Trophoblast cell (in vitro differentiated cells and primary cell): ENCODE results near the gene RPS6KL1.

Experiments
- DNase-seq, 2 donors: peaks; one replicate each; pipeline ENCODE4 v3.0.0-alpha.2; 2016
- H2AFZ ChIP-seq: 2 replicates; pipeline ENCODE4 v1.6.1; 2013; ENCODE audit warnings: low read length, moderate library complexity, mild to moderate bottlenecking; ENCODE audit not compliant: insufficient read depth, poor library complexity
- H2AK5ac ChIP-seq: 2 replicates; pipeline ENCODE4 v1.6.1; 2013; ENCODE audit warnings: mild to moderate bottlenecking, low read length
- H2BK120ac ChIP-seq: 2 replicates; pipeline ENCODE4 v1.6.1; 2013; ENCODE audit warnings: low read length, mild to moderate bottlenecking, moderate library complexity; ENCODE audit not compliant: insufficient read depth, poor library complexity
- H2BK12ac ChIP-seq: 2 replicates; pipeline ENCODE4 v1.6.1; 2013; ENCODE audit warnings: mild to moderate bottlenecking, low read length, moderate library complexity
- H2BK5ac ChIP-seq: 2 replicates; pipeline ENCODE4 v1.6.1; 2013; ENCODE audit warnings: low read length, low read depth, moderate library complexity, mild to moderate bottlenecking; ENCODE audit not compliant: poor library complexity
- H3K14ac ChIP-seq: 2 replicates; pipeline ENCODE4 v1.6.1; 2013; ENCODE audit warnings: mild to moderate bottlenecking, low read length
- H3K18ac ChIP-seq: 2 replicates; pipeline ENCODE4 v1.6.1; 2013; ENCODE audit warnings: mild to moderate bottlenecking, low read length
- H3K23ac ChIP-seq: 2 replicates; pipeline ENCODE4 v1.6.1; 2013; ENCODE audit warnings: low read length
- H3K27ac ChIP-seq: 2 replicates; pipeline ENCODE4 v1.5.1; 2013; ENCODE audit warnings: low read depth, mild to moderate bottlenecking, inconsistent platforms, low read length, moderate library complexity
- H3K27me3 ChIP-seq: 2 replicates; pipeline ENCODE4 v1.6.1; 2013; ENCODE audit warnings: inconsistent platforms, mild to moderate bottlenecking, low read length, moderate library complexity; ENCODE audit not compliant: insufficient read depth
- H3K36me3 ChIP-seq, 2 experiments: 1 replicate in 1 of 2; 2 replicates in 1 of 2; pipeline ENCODE4 v1.6.1; 2013; ENCODE audit warnings: low read length in 2 of 2, mild to moderate bottlenecking in 2 of 2, moderate library complexity in 1 of 2; ENCODE audit not compliant: insufficient read depth in 2 of 2, control insufficient read depth in 1 of 2
- H3K4ac ChIP-seq: 2 replicates; pipeline ENCODE4 v1.6.1; 2013; ENCODE audit warnings: low read depth, mild to moderate bottlenecking, low read length, moderate library complexity
- H3K4me1 ChIP-seq, 2 experiments: 1 replicate in 1 of 2; 2 replicates in 1 of 2; pipeline ENCODE4 v1.6.1; 2013; ENCODE audit warnings: low read length in 2 of 2, mild to moderate bottlenecking in 2 of 2, moderate library complexity in 1 of 2; ENCODE audit not compliant: insufficient read depth in 2 of 2, control insufficient read depth in 1 of 2
- H3K4me2 ChIP-seq: 2 replicates; pipeline ENCODE4 v1.6.1; 2013; ENCODE audit warnings: inconsistent platforms, mild to moderate bottlenecking, low read length, moderate library complexity
- H3K4me3 ChIP-seq: 2 replicates; pipeline ENCODE4 v1.5.1; 2013; ENCODE audit warnings: mild to moderate bottlenecking, low read depth, low read length, inconsistent platforms
- H3K79me1 ChIP-seq: one replicate; pipeline ENCODE4 v1.6.1; 2013; ENCODE audit warnings: low read length
- H3K79me2 ChIP-seq: 2 replicates; pipeline ENCODE4 v1.6.1; 2013; ENCODE audit warnings: low read length, mild to moderate bottlenecking; ENCODE audit not compliant: control insufficient read depth, insufficient read depth, poor library complexity
- H3K9ac ChIP-seq: 2 replicates; pipeline ENCODE4 v1.6.1; 2013; ENCODE audit warnings: mild to moderate bottlenecking, low read length
- H3K9me3 ChIP-seq: 2 replicates; pipeline ENCODE4 v1.6.1; 2013; ENCODE audit warnings: low read depth, mild to moderate bottlenecking, control low read depth, inconsistent platforms, low read length; ENCODE audit not compliant: insufficient read depth
- H4K12ac ChIP-seq: 2 replicates; pipeline ENCODE4 v1.6.1; 2013; ENCODE audit warnings: low read depth, mild to moderate bottlenecking, low read length, moderate library complexity
- H4K8ac ChIP-seq: 2 replicates; pipeline ENCODE4 v1.6.1; 2013; ENCODE audit warnings: low read depth, mild to moderate bottlenecking, low read length, moderate library complexity
- H4K91ac ChIP-seq: one replicate; pipeline ENCODE4 v1.6.1; 2013; ENCODE audit warnings: low read depth, mild to moderate bottlenecking, low read length, moderate library complexity
- WGBS: extraction: QIAGEN DNeasy Blood & Tissue Kit; methylation state at CpG from one replicate; pipeline ENCODE4 v1.1.7; 2013; ENCODE audit warnings: missing lambda C conversion rate; ENCODE audit not compliant: insufficient read length, insufficient coverage; ENCODE audit errors: extremely low coverage; 5-methylcytosine and 5-hydroxymethylcytosine counted together

The RPS6KL1 gene

GRCh38 chr14:74855945-74856344 lies 67.1 kb downstream of the RPS6KL1 start:
- H3K4ac ChIP-seq = no peak overlapping the region
- no peak overlapping the region for H2BK12ac ChIP-seq
- H3K4me3 ChIP-seq = no peak overlapping the region
- H3K23ac ChIP-seq = no peak overlapping the region
- DNase-seq = no peak
- H3K36me3 ChIP-seq = no peaks in the 10 kb centered on the region
- H4K12ac ChIP-seq = no peak overlapping the region
- H3K27me3 ChIP-seq = no peaks in the 10 kb centered on the region
- no peak overlapping the region for H2BK5ac ChIP-seq
- no peak overlapping the region for H2AFZ ChIP-seq
- peaks cover 0 to 7% of the 10 kb centered on the region in 2 experiments for H3K4me1 ChIP-seq
- H3K14ac ChIP-seq = no peak overlapping the region
- no peak overlapping the region for H2AK5ac ChIP-seq
- H3K9ac ChIP-seq = no peak overlapping the region
- no peak overlapping the region for H3K18ac ChIP-seq
- H4K91ac ChIP-seq = no peak overlapping the region
- no peaks in the 10 kb centered on the region for H3K79me2 ChIP-seq
- no peak overlapping the region for H4K8ac ChIP-seq
- H3K79me1 ChIP-seq = no peaks in the 10 kb centered on the region
- H2BK120ac ChIP-seq = no peak overlapping the region
- H3K4me2 ChIP-seq = no peak overlapping the region
- no peak overlapping the region for H3K27ac ChIP-seq
- no peaks in the 10 kb centered on the region for H3K9me3 ChIP-seq
- WGBS = no CpG with 5 or more reads among the region's 4 CpGs

- Histone ChIP-seq H3K4me3 (no peak overlapping the region), H3K36me3 (no peaks in the 10 kb centered on the region), H3K23ac (no peak overlapping the region), H3K18ac (no peak overlapping the region), H3K27me3 (no peaks in the 10 kb centered on the region), H2AK5ac (no peak overlapping the region), H3K79me1 (no peaks in the 10 kb centered on the region), H3K9ac (no peak overlapping the region), H4K8ac (no peak overlapping the region), H2BK120ac (no peak overlapping the region), H3K14ac (no peak overlapping the region), H2BK5ac (no peak overlapping the region), H2BK12ac (no peak overlapping the region), H3K9me3 (no peaks in the 10 kb centered on the region), H4K91ac (no peak overlapping the region), H2AFZ (no peak overlapping the region), H3K4ac (no peak overlapping the region), H3K79me2 (no peaks in the 10 kb centered on the region), H3K4me2 (no peak overlapping the region), H3K4me1 (peaks cover 0 to 7% of the 10 kb centered on the region in 2 experiments), H4K12ac (no peak overlapping the region), H3K27ac (no peak overlapping the region)
- no peak for DNase-seq
- no CpG with 5 or more reads among the region's 7 CpGs for WGBS
Measured at GRCh38 chr14:74855021-74855420, 68.0 kb downstream of the RPS6KL1 start.
